Lower lobe of right lung (tissue), 2 donors: ENCODE data around the gene PLCXD1. TPM values are rescaled to one million over a fixed set of nuclear protein-coding genes. Genes with fewer than 3 reads are reported as not detected.

ENCODE experiments used
- ATAC-seq, 2 donors: fragments of 200-7000 bp; cut with Tn5 transposase; one replicate each; pipeline ENCODE4 v1.9.1; 2020 to 2022; ENCODE audit warnings: mild to moderate bottlenecking in 2 of 2, moderate library complexity in 2 of 2
- DNase-seq: peaks from one replicate; pipeline ENCODE4 v3.0.0-alpha.2; 2020
- H3K27ac ChIP-seq: fragments of 200-600 bp; one replicate; pipeline ENCODE4 v1.8.0; 2022
- H3K27me3 ChIP-seq: fragments of 200-600 bp; one replicate; pipeline ENCODE4 v1.8.0; 2022; ENCODE audit warnings: low read depth
- H3K36me3 ChIP-seq: fragments of 200-600 bp; one replicate; pipeline ENCODE4 v1.8.0; 2022; ENCODE audit warnings: mild to moderate bottlenecking
- H3K4me1 ChIP-seq: fragments of 200-600 bp; one replicate; pipeline ENCODE4 v1.8.0; 2022
- H3K4me3 ChIP-seq: fragments of 200-600 bp; one replicate; pipeline ENCODE4 v1.8.0; 2022; ENCODE audit warnings: mild to moderate bottlenecking
- H3K9me3 ChIP-seq: fragments of 200-600 bp; one replicate; pipeline ENCODE4 v1.8.0; 2022
- CTCF ChIP-seq: fragments of 200-600 bp; IDR thresholded peaks from one replicate; pipeline ENCODE4 v1.8.0; 2022; ENCODE audit warnings: antibody characterized with exemption, mild to moderate bottlenecking
- intact Hi-C: fragments of 100-400 bp; cut with DNase I; formaldehyde crosslinking; loops from one replicate; pipeline ENCODE4 v1.11.0; 2022
- total RNA-seq: library from RNA; stranded (reverse); fragmentation: NEBNext Ultra II Directional; extraction: Animal tissue kit (Norgen Biotek cat#: 25700); gene quantifications from one replicate; pipeline ENCODE4 v1.2.1, GENCODE V29; 2021
- donor health status: DM: no; HTN: yes; CAD: no; lungs with severe emphysema.

The PLCXD1 gene
- total RNA-seq, 1 donor from 2014 or later, result 23.7 TPM

DNA sequence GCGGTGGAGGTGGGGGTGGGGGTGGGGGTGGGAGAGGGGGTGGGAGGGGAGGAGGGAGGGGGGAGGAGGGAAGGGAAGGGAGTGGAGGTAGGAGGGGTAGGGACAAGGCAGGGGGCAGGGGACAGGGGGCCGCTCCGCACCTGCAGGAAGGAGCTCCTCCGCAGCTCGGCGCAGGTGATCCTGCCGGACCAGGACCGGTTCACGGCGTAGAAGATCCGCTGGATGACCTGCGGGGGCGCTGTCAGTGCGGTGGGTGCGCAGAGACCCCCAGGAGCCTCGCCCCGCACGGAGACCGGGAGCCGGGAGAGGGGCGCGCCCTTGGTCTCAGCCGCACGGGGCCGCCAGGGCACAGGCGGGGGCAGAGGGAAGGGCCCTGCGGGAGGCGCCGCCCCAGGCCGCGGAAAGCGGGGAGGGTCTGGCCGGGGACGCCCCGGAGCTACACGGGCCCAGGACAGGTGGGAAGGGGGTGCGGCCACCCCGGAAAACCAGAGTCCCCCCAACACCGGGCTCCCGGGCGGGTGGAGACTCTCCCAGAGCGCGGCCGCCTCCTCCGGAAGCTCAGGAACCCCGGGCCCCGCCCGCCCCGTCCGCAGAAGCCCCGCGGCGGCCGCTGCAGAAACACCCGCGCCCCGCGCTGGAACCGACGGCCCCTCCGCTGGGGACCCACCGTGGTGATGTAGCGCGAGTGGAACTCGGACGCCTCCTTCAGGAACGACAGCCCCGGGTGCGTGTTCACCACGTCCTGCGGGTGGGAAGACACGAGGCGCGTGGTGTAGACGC, 65.0 kb downstream of the PLCXD1 start:
- TF ChIP-seq CTCF, result no peak
- Histone ChIP-seq H3K27me3 (no peaks in the 10 kb centered on the region), H3K27ac (no peak overlapping the region), H3K36me3 (no peaks in the 10 kb centered on the region), H3K4me3 (no peak overlapping the region), H3K9me3 (no peaks in the 10 kb centered on the region), H3K4me1 (no peaks in the 10 kb centered on the region)
- intact Hi-C loops, result no loop called here
- DNase-seq (peak; percentile 38), ATAC-seq (peak in 1 of 2 donors; percentile 31)

- Histone ChIP-seq H3K36me3 (no peaks in the 10 kb centered on the region), H3K9me3 (no peaks in the 10 kb centered on the region), H3K27ac (no peak overlapping the region), H3K4me3 (no peak overlapping the region), H3K27me3 (no peaks in the 10 kb centered on the region), H3K4me1 (no peaks in the 10 kb centered on the region)
- DNase-seq (peak; percentile 43), ATAC-seq (no peak)
- intact Hi-C loops, result no loop called here
- TF ChIP-seq CTCF, result no peak
These were observed 66.4 kb downstream of the PLCXD1 start for GRCh38 chrX:347351-348117.

- Histone ChIP-seq H3K4me1 (no peaks in the 10 kb centered on the region), H3K36me3 (no peaks in the 10 kb centered on the region), H3K27ac (no peak overlapping the region), H3K27me3 (no peaks in the 10 kb centered on the region), H3K4me3 (no peak overlapping the region), H3K9me3 (no peaks in the 10 kb centered on the region)
- DNase-seq (no peak), ATAC-seq (no peak)
- TF ChIP-seq CTCF, result no peak
- intact Hi-C loops, result no loop called here
These were observed 67.4 kb downstream of the PLCXD1 start for GRCh38 chrX:348461-349117.

GRCh38 chrX:349196-349595, 68.0 kb downstream of the PLCXD1 start:
- H3K27ac ChIP-seq, result no peak overlapping the region
- H3K27me3 ChIP-seq, result no peaks in the 10 kb centered on the region
- intact Hi-C loops, result no loop called here
- no peak overlapping the region for H3K4me3 ChIP-seq
- H3K4me1 ChIP-seq, result no peaks in the 10 kb centered on the region
- H3K36me3 ChIP-seq, result no peaks in the 10 kb centered on the region
- ATAC-seq (no peak), DNase-seq (no peak)
- TF ChIP-seq CTCF, result no peak
- H3K9me3 ChIP-seq, result no peaks in the 10 kb centered on the region

GRCh38 chrX:349702-350101, 68.5 kb downstream of the PLCXD1 start:
- Histone ChIP-seq H3K27me3 (no peaks in the 10 kb centered on the region), H3K27ac (no peak overlapping the region), H3K4me1 (no peaks in the 10 kb centered on the region), H3K9me3 (no peaks in the 10 kb centered on the region), H3K36me3 (no peaks in the 10 kb centered on the region), H3K4me3 (no peak overlapping the region)
- TF ChIP-seq CTCF, result no peak
- DNase-seq, result no peak
- ATAC-seq, result no peak
- intact Hi-C loops, result no loop called here
